Left kidney (tissue), 2 donors: ENCODE results near the gene DAP. TPM values are rescaled to one million over a fixed set of nuclear protein-coding genes. Genes with fewer than 3 reads are reported as not detected.
"Not testable (repeated sequence)": the region's sequence is repeated elsewhere in the genome, so short reads cannot be mapped to it uniquely, and the experiment has no call there.

Source experiments
- DNase-seq: peaks from one replicate; pipeline ENCODE4 v3.0.0-alpha.2; 2013
- polyA plus RNA-seq: library from polyadenylated mRNA; unstranded; fragments of 120-200 nt; gene quantifications from one replicate; pipeline ENCODE4 v1.2.1, GENCODE V29; 2013; ENCODE audit not compliant: insufficient read length

The DAP gene
- polyA plus RNA-seq, 1 donor: 118 TPM

DNA sequence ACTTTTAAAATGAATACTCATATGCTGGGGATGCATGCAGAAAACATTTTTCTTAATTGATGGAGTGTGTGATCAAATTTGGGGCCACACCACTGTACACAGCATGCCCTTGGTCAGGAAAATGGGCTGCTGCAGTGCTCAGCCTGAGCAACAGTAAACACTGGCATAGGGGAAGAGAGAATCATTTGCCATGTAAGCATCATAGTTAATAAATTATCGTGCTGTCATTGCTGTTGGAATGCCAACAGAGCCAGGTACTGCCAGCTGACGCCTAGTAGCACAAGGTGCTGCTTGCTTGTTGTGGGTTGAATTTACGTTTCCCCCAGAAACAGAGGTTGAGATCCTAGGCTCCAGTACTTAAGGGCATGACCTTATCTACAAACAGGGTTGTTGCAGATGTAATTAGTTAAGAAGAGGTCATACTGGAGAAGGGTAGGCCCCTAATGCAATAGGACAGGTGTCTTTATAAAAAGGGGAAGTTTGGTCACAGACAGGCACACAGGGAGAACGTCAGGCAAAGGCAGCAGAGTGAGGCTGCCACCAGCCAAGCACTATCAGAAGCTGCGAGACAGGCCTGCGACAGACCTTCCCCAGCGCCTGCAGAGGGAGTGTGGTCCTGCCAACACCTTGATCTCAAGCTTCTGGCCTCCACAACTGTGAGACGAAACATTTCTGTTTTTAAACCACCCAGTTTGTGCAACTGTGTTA is 25.3 kb downstream of the DAP start:
- DNase-seq: no peak

DNA sequence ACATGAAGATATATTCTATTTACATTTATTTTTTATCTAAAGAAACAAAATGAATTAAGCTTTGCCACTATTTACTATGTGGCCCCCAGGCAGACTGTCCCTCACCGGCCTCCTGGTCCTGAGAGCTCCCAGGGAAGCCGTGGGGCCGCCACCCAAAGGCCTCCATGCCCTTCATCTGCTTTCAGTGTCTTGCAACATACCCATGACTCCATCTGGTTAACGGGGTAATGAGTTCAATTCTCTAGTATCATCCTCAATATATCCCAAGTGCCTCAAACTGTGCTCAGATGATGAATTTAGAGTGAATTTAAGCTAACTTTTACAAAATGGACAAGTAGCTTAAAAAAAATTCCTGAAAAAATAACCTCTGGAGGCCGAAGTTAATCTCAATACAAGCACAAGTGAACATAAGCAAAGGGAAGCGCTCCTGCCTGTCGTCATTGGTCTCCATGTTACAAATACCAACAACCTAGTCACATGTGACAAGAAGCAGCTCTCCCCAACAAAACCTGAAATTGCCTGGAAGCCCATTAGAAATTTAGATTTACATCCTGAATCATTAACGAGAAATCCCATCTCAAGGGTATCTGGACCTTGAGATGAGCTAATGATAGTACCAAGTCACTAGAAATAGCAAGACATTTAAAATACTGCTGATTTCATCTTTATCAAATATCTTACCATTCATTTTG is 26.1 kb downstream of the DAP start:
- DNase-seq: no peak

DNA sequence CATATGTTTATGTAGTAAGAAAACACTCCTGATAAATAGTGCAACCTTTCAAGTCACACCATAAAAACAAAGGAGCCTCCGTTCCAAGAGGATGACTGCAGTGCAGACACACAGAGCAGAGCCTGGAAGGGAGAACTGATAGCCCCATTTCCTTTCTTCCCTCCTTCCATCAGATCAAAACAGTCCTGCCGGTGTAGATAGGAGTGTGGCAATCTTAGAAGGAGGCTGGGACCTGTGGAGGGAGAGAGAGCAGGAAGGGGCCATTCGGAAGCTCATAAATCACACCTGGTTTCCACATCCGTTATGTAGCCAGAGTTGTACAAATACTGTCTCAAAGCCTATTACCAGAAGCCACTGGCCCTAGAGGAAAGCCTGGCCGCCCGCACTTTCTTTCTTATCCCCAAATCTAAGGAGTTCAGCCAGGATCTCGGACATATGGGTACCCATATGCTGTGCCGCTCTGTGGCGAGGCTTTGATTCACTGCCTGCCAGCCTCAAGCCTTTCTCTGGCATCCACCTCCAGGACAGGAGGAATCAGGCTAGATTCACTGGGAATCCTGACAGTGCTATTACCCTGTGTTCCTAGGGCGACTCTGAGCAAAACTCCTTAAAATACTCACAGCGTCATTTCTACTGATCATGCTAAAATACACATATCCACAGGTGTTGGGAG is 26.9 kb downstream of the DAP start:
- peak; percentile 69 for DNase-seq

DNA sequence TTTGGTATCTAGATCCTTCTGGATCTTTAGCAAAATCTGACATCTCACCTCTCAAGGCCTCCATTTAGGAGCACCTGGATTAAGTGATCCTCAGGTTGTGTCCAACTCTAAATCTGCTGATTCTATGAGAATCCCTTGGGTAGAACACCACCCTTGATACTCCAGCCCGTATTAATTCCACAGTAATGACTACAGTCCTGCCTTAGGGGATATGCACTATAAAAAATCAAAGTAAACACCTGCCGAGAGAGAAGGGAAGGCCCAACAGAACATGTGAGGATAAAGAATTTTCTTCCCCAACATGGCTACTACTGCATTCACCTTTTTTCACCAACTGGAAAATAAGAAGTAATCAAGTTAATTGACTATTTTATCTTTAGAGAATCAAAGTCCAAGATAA is 27.6 kb downstream of the DAP start:
- no peak for DNase-seq

DNA sequence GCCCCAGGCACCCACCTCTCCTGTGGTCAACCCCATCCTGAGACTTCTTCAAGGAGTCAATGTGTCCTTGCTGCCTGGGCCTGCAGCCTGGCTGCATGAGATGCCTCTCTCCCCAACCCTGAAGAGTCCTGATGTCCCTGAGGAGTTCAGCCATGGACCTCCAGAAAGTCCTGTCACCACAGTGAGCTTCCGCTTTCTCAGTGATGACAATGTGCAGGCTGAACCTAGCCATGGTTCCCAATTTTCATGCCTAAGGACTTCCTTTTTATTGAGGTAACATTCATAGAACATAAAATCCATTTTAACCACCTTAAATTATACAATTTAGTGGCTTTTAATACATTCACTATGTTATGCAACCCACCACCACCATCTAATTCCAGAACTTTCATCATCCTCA is 29.1 kb downstream of the DAP start:
- no peak for DNase-seq

DNA sequence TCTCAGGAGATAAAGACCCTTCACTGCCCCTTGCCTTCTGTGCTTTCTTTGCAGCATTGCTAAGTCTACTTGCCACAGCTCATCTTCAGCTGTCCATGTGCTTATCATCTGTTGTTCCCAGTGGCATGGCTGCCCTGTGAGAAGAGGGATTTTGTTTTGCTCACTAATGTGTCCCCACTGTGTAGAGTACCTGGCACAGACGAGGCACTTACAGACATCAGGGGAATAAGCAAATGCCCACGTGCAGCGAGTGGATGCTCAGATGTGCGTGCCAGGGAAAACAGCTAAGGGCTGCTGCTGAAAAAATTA is 31.0 kb downstream of the DAP start:
- no peak for DNase-seq

DNA sequence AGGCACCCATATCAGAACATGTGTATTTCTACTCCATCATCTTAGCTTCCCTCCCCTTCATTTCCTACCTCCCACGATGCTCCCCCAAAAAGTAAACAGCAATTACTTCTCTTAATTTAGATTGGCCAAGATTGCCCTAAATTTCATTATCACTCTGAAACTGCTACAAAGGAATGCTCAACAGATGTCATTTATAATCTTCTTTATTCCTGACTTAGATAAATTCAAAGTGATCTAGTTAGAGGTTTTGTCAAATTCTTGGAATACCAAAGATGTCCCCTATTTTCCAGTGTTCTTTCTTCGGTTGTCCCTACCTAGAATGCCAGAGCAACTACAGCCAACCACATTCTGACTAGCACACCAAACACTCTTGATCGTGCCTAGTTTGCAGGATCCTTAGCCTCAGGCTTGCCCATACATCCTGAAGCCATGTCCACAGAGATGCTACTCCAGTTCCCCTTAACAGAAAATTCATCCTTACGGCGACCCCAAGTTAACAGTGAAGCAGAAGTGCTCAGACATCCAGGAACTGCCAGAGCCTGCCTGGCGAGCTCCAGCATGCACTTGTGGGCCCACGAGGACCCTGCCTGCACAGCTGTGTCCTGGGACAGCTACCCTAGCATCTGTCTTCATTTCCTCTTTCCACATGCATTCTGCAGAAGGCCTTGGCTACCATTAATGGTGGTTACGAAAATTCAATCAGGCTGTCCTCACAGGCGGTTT is 31.6 kb downstream of the DAP start:
- no peak for DNase-seq

DNA sequence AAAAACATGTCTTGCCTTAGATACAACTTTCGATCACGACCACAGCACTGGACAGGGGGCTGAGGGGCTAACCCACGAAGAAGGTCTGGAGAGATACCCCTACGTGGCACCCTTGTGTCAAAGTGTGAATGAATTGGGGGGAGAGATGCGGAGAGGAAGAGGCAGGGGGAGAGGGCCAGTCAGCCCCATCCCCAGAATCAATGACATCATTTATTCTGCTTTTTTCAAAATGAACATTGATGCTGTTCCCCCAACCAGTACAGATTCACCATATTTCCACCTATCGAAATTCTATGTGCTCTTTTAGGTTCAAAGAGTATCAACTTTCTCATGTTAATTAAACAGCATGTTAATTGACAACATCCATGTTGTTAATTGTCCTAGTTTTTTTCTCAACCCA is 32.4 kb downstream of the DAP start:
- DNase-seq: no peak

DNA sequence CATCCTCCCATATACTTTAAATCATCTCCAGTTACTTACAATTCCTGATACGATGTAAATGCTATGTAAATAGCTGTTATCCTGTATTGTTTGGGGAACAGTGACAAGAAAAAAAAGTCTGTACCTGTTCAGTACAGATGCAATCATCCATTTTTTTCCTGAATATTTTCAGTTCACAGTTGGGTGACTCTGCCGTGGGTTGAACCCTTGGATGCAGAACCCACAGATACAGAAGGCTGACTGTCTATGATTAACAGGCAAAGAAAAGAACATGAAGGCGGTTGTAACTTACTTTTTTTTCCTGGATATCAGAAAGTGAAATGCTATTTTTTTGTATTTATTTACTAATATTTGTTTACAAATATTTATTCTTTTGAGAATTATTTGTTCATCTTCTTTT is 33.2 kb downstream of the DAP start:
- no peak for DNase-seq

DNA sequence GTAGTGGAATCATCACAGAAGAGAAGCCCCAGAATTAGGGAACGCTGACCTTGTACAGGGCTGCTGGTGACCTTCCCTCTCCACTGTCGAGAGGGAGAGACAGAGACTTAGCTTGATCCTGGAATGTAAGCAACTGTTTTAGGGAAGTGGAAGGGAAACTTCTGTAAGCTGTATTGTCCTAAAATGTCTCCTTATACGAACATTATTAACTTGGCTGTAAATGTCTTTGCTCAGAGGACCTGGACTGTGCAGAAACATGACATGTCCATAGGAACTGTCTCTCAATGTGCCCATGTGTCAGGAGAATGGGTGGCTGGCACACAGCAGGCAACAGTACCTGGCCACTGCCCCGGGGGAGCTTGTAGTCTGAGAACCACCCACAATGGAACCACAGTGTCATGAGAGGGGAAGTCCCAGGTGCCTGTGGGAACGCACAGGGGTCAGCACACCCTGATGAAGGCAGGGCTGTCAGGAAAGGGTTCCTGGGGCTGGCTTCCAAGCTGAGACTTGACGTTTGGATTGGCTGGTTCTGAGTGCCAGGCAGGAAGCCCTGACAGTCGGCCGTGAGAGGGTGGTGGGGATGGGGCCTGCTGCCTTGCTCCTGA is 34.0 kb downstream of the DAP start:
- no peak for DNase-seq

DNA sequence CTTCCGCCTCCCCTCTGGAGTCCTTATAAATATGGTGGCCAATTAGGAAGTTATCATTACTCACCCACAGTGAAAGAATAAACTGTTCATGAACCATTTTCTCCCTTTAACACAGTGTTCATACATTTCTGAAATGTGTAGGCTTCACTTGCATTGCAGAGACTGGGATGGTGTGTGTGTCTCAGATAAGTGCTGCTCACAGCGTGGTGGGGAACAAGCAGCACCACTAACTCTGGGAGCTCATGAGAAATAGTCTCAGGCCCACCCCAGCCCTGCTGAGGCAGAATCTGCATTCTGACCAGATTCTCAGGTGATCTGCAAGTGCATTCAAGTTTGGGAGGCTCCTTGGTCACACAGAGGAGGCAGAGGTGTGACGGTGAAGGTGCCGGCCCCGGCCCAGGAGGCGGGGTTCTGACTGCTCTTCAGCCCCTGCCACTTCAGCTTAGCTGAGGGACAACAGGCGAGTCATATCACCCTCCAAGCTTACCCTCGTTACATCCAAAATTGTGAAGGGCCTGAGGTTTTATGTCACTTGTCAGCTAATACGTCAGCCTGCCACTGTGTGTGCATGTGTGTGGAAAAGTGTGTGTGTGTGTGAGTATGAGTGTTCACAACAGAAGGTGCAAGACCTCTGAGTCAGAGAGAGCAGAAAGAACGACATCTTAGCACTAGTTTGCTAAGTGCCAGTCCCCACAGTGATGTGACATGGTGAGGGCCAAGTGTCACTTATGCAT is 34.7 kb downstream of the DAP start:
- no peak for DNase-seq

DNA sequence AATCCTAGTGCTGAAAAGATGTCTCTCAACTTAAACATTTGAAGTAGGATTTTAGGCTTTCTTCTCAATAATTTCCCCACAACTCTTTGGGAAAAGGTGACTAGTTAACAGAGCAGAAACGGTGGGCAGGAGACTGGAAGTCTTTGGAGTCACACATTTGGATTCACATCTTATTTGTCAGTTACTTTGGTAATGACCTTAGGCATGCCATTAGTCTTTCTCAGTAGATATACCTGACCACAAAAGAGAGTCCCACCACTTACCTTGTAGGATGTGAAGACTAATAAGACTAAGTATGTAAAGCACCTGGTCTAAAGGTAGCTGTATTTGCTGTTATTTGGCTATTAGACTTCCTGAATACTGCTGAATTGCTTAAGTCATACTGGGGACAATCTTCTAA is 35.4 kb downstream of the DAP start:
- DNase-seq: no peak

DNA sequence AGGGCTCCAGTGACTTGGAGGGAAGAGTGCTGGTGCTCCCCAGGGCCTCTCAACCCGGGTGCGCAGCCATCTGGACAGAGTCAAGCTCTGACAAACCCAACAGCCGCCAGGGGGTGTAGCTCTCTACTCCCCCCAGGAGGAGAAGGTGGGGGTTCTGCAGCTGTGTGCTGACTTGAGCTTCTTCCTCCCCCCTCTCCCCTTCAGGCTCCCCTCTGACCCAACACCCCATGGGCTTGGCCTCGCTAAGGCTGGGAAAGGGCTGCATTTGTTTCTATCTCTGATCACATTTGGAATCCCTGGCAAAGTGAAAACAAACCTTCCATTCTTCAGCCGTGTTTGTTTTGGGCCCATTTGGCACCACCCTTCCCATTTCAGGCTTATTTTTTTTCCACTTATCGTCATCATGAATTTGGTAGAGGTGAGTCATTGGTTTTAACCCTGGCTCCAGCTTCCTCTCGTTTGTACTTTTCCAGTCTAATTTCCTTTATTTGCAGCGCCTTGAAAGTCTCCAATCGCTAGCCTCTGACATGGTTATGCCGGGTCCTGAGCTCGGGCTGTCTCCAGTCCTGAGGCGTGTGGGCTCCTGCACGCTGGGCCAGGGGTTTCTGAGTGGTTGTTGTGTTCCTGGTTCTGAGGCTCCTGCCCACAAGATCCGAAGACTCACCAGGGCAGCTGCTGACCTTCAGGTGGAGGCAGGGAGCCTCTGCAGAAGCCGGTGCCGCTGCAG is 36.1 kb downstream of the DAP start:
- DNase-seq: no peak

DNA sequence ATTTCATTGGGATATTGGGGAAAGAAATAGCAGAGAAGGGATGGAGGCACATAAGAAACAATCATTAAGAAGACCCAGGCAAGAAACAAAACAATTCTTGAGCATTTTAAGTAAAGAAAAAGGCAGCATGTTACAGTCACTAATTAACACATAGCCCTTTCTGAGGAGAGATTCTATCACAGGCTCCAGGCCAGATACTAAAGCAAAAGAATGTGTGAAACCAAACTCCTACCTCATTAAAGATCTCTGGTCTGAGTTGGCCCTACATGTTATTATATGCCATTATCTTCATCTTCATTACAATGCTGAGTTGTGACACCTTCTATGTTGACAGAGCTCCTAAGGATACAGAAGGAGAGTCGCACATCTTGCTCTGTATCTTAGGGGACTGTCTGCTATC is 37.5 kb downstream of the DAP start:
- DNase-seq: no peak

DNA sequence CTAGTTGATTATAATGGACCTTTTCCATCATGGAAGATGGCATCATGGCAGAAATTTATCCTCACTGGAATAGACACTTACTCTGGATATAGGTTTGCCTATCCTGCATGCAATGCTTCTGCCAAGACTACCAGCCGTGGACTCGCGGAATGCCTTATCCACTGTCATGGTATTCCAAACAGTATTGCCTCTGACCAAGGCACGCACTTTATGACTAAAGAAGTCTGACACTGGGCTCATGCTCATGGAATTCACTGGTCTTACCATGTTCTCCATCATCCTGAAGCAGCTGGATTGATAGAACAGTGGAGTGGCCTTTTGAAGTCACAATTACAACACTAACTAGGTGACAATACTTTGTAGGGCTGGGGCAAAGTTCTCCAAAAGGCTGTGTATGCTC is 40.3 kb downstream of the DAP start:
- DNase-seq: not testable (repeated sequence)

DNA sequence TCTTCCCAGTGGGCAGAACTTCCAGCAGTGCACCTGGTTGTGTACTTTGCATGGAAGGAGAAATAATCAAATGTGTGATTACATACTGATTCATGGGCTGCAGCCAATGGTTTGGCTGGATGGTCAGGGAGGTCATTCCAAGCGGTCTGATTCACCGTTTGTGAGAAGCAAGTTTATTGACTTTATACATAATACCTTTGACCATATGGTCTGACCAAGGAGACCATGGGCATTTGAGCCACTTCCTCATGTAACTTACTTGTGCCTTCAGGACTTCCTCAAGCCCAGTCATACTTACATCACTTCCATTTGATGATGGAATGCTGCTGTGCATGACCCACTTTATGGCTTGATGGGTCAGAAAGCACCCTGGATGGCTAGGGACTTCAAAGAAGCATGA is 41.1 kb downstream of the DAP start:
- DNase-seq: no peak

DNA sequence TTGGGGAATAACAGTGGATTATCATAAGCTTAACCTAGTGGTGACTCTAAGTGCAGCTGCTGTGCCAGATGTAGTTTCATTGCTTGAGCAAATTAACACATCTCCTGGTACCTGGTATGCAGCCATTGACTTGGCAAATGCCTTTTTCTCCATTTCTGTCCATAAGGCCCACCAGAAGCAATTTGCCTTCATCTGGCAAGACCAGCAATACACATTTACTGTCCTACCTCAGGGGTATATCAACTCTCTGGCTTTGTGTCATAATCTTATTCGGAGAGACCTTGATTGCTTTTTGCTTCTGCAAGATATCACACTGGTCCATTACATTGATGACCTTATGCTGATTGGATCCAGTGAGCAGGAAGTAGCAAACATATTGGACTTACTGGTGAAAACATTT is 42.4 kb downstream of the DAP start:
- DNase-seq: not testable (repeated sequence)

DNA sequence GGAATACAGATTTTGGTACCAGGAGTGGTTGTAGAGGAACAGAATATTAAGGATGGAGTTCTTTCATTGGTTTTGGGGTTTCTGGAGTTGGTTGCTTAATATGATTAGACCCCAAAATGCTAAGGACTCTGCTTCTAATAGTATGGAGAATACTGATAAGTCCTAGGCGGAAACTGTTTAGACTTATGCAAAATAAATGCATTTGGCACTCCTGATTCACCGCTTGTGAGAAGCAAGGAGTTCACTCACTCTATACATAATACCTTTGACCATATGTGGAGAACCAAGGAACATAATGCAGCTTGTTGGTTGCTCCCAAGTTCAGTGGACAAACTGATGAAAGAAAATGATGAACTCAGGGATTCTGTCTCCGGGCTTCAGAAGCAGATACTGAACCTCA is 44.2 kb downstream of the DAP start:
- DNase-seq: not testable (repeated sequence)

DNA sequence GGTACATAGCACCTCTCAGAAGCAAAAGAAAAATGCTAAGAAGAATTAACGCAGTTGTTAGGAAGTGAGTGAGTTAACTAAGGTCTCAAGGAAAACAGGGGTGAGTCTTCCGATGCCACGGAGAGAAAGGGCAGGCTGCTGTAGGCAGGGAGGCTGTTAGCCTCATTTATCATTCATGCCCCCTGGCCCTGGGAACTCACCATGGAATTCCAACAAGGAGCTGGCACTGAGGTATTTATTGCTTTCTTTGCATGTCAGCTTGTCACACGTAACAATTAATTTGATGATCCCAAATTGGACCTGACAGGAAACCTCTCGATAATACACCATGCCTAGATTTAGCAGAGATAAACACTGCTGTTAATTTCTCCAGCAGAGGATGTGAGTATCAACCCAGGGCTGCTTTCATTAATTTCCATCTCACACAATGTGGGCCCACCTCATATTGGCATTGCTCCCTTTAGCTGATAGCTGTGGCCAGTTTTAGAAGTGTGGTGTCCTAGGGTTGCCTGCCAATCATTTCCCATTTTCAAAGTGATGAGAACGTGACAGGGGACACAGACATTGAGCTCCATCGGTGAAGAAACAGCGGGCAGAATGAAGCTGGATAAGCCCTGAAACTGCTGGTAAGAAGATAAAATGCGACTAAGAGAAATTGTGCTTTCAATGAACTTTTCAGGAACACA is 45.3 kb downstream of the DAP start:
- DNase-seq: no peak

DNA sequence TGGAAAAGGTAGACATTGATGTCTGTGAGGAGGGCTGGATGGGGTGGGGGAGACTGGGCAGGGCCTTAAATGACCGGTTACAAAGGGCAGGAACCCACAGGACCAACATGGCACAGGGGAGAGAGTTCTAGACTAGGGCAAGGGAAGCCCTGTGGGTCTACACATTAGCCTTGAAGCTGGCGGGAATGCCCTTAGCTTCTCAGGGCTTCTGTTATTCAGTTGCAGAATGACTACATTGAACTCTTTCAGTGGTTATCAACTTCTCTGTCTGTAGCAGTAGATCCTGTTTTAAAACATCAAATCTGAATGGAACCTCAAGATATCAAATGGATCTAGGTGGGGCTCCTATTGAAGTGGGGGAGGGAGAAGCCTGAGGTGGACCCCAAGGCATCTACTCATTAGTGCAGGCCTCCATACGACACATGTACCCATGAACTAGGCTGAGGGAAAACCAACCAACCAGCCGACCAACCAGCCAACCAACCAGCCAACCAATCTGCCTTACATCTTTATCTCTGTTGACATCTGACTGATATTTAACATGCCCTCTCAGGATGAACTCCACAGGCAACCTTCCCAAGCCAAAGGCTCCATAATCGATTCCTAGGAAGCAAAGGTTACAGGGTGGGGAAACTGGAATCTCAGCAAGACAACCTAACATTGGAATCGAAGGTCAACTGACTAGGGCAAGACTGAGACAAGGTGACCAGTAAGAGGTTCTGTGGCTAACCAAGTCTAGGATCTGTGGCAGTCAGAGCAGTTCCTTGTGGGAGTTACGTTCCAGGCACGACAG is 48.3 kb downstream of the DAP start:
- no peak for DNase-seq
